Hepatocyte (in vitro differentiated cells): ENCODE results near the gene LDAH.

Source experiments
- EZH2 ChIP-seq: fragments of 200-600 bp; sonication (generic); IDR thresholded peaks from 2 replicates; pipeline ENCODE4 v1.6.1; 2016; ENCODE audit warnings: antibody characterized with exemption, mild to moderate bottlenecking, borderline replicate concordance
- EZH2phosphoT487 ChIP-seq: fragments of 200-600 bp; sonication (generic); IDR thresholded peaks from one replicate; pipeline ENCODE4 v1.6.1; 2018; ENCODE audit warnings: antibody characterized with exemption, mild to moderate bottlenecking, low read depth, moderate library complexity; ENCODE audit not compliant: unreplicated experiment, severe bottlenecking
- TF ChIP-seq, protein P1 (sequence below): fragments of 200-600 bp; sonication (generic); IDR thresholded peaks from 2 replicates; pipeline ENCODE4 v1.5.1; 2016; ENCODE audit warnings: antibody characterized with exemption, mild to moderate bottlenecking; ENCODE audit not compliant: poor library complexity

DNA sequence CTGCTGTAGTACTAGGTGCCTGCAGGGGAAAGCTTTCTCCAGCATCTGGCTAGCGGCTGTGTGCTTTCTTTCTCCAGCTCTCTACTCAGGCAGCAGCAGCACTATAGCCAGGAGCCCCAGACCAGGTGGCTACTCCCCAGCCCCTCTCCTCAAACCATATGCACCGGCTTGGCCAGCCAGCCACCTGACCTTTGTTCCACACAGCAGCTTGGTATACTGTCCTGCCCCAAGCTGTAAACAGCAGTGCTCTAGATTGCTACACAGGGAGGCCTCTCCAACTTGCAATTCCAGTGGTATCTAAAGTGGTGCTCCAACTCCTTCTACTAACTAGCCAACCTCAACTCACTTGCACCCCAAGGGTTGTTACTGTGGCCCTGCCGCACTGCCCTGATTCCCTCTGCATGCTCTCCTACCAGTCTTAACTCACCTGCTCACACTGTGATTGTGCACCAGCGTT, 19.6 kb downstream of the LDAH start:
- TF ChIP-seq, protein P1, sequence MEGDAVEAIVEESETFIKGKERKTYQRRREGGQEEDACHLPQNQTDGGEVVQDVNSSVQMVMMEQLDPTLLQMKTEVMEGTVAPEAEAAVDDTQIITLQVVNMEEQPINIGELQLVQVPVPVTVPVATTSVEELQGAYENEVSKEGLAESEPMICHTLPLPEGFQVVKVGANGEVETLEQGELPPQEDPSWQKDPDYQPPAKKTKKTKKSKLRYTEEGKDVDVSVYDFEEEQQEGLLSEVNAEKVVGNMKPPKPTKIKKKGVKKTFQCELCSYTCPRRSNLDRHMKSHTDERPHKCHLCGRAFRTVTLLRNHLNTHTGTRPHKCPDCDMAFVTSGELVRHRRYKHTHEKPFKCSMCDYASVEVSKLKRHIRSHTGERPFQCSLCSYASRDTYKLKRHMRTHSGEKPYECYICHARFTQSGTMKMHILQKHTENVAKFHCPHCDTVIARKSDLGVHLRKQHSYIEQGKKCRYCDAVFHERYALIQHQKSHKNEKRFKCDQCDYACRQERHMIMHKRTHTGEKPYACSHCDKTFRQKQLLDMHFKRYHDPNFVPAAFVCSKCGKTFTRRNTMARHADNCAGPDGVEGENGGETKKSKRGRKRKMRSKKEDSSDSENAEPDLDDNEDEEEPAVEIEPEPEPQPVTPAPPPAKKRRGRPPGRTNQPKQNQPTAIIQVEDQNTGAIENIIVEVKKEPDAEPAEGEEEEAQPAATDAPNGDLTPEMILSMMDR = no peak
- TF ChIP-seq EZH2 (no peak), EZH2phosphoT487 (no peak)
